ENCODE data around the gene EFR3B. TPM values are rescaled to one million over a fixed set of nuclear protein-coding genes. Genes with fewer than 3 reads are reported as not detected.
"Not testable (repeated sequence)": the region's sequence is repeated elsewhere in the genome, so short reads cannot be mapped to it uniquely, and the experiment has no call there.

EFR3B gene
- total RNA-seq, 4 donors from 2014 or later = under 0.01 to 1.4 (median 0.32) TPM

DNA sequence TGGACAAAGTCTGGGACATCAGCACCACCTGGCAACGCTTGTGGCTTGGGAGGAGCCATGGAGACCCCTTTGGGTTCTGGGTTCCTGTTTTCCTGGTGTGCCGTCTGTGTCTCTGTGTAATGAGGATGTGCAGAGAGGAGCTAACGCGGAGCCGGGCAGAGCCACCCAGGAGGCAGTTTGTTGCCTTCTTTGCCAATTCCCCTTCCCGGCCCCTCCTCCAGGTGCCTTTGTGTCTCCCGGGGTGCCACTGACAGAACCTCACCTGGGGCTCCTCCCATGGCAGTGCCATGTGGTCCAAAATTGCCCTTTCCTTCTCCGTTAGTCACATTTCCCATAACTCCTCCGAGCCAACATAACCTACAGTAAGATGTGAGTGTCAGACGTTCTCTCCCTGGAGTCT lies 113.5 kb downstream of the EFR3B start:
- DNase-seq = no peak
- Histone ChIP-seq H3K36me3 (no peaks in the 10 kb centered on the region), H3K27me3 (peaks cover 0 to 5% (median 0%) of the 10 kb centered on the region in 4 donors), H3K27ac (no peak overlapping the region), H3K9me3 (no peaks in the 10 kb centered on the region), H3K4me3 (no peak overlapping the region), H3K4me1 (no peaks in the 10 kb centered on the region)
- 77 to 83% methylated on average over 9 to 10 of the region's 10 CpGs for WGBS, 2 donors
- TF ChIP-seq POLR2A (IDR thresholded peaks at IDR 0.05) = no peak
- TF ChIP-seq, protein P1, sequence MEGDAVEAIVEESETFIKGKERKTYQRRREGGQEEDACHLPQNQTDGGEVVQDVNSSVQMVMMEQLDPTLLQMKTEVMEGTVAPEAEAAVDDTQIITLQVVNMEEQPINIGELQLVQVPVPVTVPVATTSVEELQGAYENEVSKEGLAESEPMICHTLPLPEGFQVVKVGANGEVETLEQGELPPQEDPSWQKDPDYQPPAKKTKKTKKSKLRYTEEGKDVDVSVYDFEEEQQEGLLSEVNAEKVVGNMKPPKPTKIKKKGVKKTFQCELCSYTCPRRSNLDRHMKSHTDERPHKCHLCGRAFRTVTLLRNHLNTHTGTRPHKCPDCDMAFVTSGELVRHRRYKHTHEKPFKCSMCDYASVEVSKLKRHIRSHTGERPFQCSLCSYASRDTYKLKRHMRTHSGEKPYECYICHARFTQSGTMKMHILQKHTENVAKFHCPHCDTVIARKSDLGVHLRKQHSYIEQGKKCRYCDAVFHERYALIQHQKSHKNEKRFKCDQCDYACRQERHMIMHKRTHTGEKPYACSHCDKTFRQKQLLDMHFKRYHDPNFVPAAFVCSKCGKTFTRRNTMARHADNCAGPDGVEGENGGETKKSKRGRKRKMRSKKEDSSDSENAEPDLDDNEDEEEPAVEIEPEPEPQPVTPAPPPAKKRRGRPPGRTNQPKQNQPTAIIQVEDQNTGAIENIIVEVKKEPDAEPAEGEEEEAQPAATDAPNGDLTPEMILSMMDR (IDR thresholded peaks at IDR 0.05) = no peak
- intact Hi-C loops (cut with DNase I) = no loop called here

GRCh38 chr2:25158096-25158852 lies 116.4 kb downstream of the EFR3B start:
- intact Hi-C loops (cut with DNase I) = no loop called here
- H3K4me1 ChIP-seq = peaks cover 0 to 13% (median 0%) of the 10 kb centered on the region in 3 donors
- DNase-seq = no peak
- WGBS, 2 donors = 89 to 94% methylated on average over 5 to 8 of the region's 11 CpGs
- H3K4me3 ChIP-seq = no peak overlapping the region
- TF ChIP-seq, protein P1 (IDR thresholded peaks at IDR 0.05) = no peak
- no peak for TF ChIP-seq POLR2A (IDR thresholded peaks at IDR 0.05)
- H3K36me3 ChIP-seq = no peaks in the 10 kb centered on the region
- H3K9me3 ChIP-seq = no peaks in the 10 kb centered on the region
- no peak overlapping the region for H3K27ac ChIP-seq
- H3K27me3 ChIP-seq = peaks cover 0 to 27% (median 0%) of the 10 kb centered on the region in 4 donors

- intact Hi-C loops (cut with DNase I) = no loop called here
- TF ChIP-seq, protein P1 (IDR thresholded peaks at IDR 0.05) = no peak
- no peak for TF ChIP-seq POLR2A (IDR thresholded peaks at IDR 0.05)
- no peaks in the 10 kb centered on the region for H3K36me3 ChIP-seq
- peaks cover 0 to 13% (median 0%) of the 10 kb centered on the region in 3 donors for H3K4me1 ChIP-seq
- no peak overlapping the region for H3K27ac ChIP-seq
- DNase-seq = no peak
- H3K27me3 ChIP-seq = peaks cover 0 to 27% (median 0%) of the 10 kb centered on the region in 4 donors
- 78% methylated on average over 8 of the region's 8 CpGs for WGBS, 2 donors
- H3K4me3 ChIP-seq = no peak overlapping the region
- no peaks in the 10 kb centered on the region for H3K9me3 ChIP-seq
Observed at GRCh38 chr2:25159949-25160348, 118.1 kb downstream of the EFR3B start.

DNA sequence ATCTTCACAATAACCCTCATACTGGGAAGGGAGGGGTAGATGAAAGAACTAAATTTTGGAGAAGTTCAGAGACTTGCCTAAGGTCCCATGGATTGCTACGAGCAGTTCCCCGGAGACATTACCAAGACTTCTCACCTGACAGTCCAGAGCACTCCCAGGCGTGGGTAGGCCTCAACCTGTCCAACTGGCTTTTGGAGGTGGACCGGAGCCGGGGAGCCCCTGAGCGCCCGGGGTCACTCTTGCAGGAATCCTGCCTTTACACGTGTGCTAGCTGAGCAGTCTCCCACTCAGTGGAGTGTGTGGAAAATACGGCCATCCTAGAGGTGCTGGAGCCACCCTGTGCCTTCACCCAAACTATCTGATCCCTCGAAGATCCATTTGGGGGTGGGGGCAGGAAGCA lies 118.5 kb downstream of the EFR3B start:
- no peak for TF ChIP-seq POLR2A (IDR thresholded peaks at IDR 0.05)
- TF ChIP-seq, protein P1 (IDR thresholded peaks at IDR 0.05) = no peak
- Histone ChIP-seq H3K9me3 (no peaks in the 10 kb centered on the region), H3K4me3 (no peak overlapping the region), H3K4me1 (peaks cover 0 to 13% (median 0%) of the 10 kb centered on the region in 3 donors), H3K27ac (no peak overlapping the region), H3K27me3 (peaks cover 0 to 31% (median 0%) of the 10 kb centered on the region in 4 donors), H3K36me3 (no peaks in the 10 kb centered on the region)
- no peak for DNase-seq
- WGBS, 2 donors = 84 to 92% methylated on average over 4 to 9 of the region's 10 CpGs
- intact Hi-C loops (cut with DNase I) = no loop called here

GRCh38 chr2:25161055-25161781 lies 119.3 kb downstream of the EFR3B start:
- peak overlapping the region in 3 of 4 donors; percentile 32 to 54 (median 39) for H3K27ac ChIP-seq
- no peaks in the 10 kb centered on the region for H3K9me3 ChIP-seq
- DNase-seq = peak; percentile 18
- WGBS, 2 donors = 60 to 83% methylated on average over 1 to 2 of the region's 69 CpGs
- TF ChIP-seq, protein P1 (IDR thresholded peaks at IDR 0.05) = no peak
- peak in 1 of 4 donors; percentile 18 for TF ChIP-seq POLR2A (IDR thresholded peaks at IDR 0.05)
- H3K4me1 ChIP-seq = peaks cover 0 to 18% (median 0%) of the 10 kb centered on the region in 3 donors
- peak overlapping the region; percentile 28 to 63 (median 38) for H3K4me3 ChIP-seq
- H3K36me3 ChIP-seq = no peaks in the 10 kb centered on the region
- peaks cover 0 to 39% (median 0%) of the 10 kb centered on the region in 4 donors for H3K27me3 ChIP-seq
- intact Hi-C loops (cut with DNase I) = no loop called here

DNA sequence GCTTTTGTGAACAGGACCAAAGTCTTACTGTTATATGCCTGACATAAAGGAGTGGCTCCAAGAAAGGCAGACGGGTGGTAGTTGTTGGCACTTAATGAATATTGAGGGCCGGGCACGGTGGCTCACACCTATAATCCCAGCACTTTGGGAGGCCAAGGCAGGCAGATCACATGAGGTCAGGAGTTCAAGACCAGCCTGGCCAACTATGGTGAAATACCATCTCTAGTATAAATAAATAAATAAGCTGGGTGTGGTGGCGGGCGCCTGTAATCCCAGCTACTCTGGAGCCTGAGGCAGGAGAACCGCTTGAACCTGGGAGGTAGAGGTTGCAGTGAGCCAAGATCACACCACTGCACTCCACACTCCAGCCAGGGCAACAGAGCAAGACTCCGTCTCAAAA lies 120.2 kb downstream of the EFR3B start:
- H3K27me3 ChIP-seq = peaks cover 0 to 46% (median 0%) of the 10 kb centered on the region in 4 donors
- WGBS, 2 donors = 76 to 93% methylated on average over 6 to 7 of the region's 7 CpGs

More for the DNA sequence above, 120.2 kb downstream of the EFR3B start:
- intact Hi-C loops (cut with DNase I); H3K27ac ChIP-seq; H3K36me3 ChIP-seq; H3K4me3 ChIP-seq; H3K9me3 ChIP-seq; DNase-seq: not testable (repeated sequence)
- peaks cover 0 to 18% (median 0%) of the 10 kb centered on the region in 3 donors for H3K4me1 ChIP-seq

Measured in esophagus squamous epithelium (tissue), 5 donors.